Neural progenitor cell (in vitro differentiated cells): ENCODE data around the gene YOD1.

ENCODE experiments used
- EZH2 ChIP-seq: fragments of 200-600 bp; sonication (generic); IDR thresholded peaks from 2 replicates; pipeline ENCODE4 v1.6.1; 2017; ENCODE audit warnings: antibody characterized with exemption, mild to moderate bottlenecking, moderate library complexity
- TF ChIP-seq, protein P1 (sequence below): fragments of 200-600 bp; sonication (generic); IDR thresholded peaks from 2 replicates; pipeline ENCODE4 v1.5.1; 2017; ENCODE audit warnings: antibody characterized with exemption, mild to moderate bottlenecking

DNA sequence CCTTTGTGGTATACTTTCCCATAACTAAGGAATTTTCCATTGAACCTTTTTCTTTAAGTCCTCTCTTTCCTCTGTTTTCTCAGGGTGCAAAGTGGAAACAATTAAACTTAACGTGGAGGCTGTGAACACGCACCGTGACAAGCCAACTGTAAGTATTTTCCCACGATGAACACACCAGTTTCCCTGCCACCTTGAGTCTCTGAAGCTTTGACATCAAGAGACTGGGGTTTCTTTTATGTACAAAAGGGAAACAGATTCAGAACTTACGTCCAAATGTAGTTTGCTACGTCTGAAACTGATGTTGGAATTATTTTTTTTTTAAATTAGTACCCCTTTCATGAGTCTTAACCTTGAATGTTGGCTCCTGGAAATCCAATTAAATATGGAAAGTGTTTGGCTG lies 20.4 kb upstream of the YOD1 start:
- TF ChIP-seq, protein P1, sequence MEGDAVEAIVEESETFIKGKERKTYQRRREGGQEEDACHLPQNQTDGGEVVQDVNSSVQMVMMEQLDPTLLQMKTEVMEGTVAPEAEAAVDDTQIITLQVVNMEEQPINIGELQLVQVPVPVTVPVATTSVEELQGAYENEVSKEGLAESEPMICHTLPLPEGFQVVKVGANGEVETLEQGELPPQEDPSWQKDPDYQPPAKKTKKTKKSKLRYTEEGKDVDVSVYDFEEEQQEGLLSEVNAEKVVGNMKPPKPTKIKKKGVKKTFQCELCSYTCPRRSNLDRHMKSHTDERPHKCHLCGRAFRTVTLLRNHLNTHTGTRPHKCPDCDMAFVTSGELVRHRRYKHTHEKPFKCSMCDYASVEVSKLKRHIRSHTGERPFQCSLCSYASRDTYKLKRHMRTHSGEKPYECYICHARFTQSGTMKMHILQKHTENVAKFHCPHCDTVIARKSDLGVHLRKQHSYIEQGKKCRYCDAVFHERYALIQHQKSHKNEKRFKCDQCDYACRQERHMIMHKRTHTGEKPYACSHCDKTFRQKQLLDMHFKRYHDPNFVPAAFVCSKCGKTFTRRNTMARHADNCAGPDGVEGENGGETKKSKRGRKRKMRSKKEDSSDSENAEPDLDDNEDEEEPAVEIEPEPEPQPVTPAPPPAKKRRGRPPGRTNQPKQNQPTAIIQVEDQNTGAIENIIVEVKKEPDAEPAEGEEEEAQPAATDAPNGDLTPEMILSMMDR, result no peak
- no peak for TF ChIP-seq EZH2
